PFSK-1 (cell line): ENCODE measurements around the gene UACA.

Source experiments
- FOXP2 ChIP-seq: optimal IDR thresholded peaks from 2 replicates; pipeline ENCODE3; 2011; ENCODE audit warnings: borderline replicate concordance, control low read depth, inconsistent platforms; ENCODE audit not compliant: insufficient read depth; ENCODE audit errors: extremely low read length, extremely low read depth
- POLR2AphosphoS5 ChIP-seq: IDR thresholded peaks from 2 replicates; pipeline ENCODE4 v1.6.1; 2012; ENCODE audit warnings: low read depth, mild to moderate bottlenecking, control low read depth, low read length, moderate library complexity
- REST ChIP-seq, 2 experiments: IDR thresholded peaks; 2 replicates each; pipeline versions ENCODE4 v1.6.1 to v1.8.0; 2011 to 2012; ENCODE audit warnings: low read depth in 2 of 2, low read length in 2 of 2, control low read depth in 1 of 2, inconsistent platforms in 1 of 2, mild to moderate bottlenecking in 1 of 2, moderate library complexity in 1 of 2; ENCODE audit not compliant: insufficient read depth in 1 of 2
- SIN3A ChIP-seq: IDR thresholded peaks from 2 replicates; pipeline ENCODE4 v1.6.1; 2012; ENCODE audit warnings: mild to moderate bottlenecking, low read length, moderate library complexity, borderline replicate concordance; ENCODE audit not compliant: insufficient read depth
- TAF1 ChIP-seq: IDR thresholded peaks from 2 replicates; pipeline ENCODE4 v1.6.1; 2012; ENCODE audit warnings: low read length, control low read depth, borderline replicate concordance; ENCODE audit not compliant: insufficient read depth

DNA sequence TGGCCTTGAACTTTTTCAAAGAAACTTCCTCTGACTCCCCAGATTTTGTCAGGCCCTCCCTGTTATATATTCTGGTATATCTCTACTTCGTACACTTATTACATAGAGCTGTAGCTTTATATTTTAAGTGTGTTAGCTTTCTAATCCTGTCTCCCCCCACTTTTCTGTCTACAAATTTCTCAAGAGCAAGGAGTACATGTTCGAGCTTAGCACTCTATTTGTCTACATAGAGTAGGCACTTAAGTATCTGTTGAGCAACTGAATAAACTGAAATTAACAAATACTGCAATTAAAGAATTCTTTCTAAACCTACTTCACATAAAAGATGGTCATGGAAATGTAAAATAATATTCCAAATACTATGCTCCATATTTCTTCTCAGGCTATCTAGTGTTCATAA lies 39.4 kb downstream of the UACA start:
- no peak for TF ChIP-seq SIN3A
- TF ChIP-seq POLR2AphosphoS5: no peak
- TF ChIP-seq REST (IDR thresholded peaks at IDR 0.05; ENCODE audit: insufficient read depth in 1 of 2, low read depth in 2 of 2, low read length in 2 of 2): no peak
- TF ChIP-seq TAF1: no peak
- TF ChIP-seq FOXP2: no peak
